ENCODE measurements around the gene HERC2.

DNA sequence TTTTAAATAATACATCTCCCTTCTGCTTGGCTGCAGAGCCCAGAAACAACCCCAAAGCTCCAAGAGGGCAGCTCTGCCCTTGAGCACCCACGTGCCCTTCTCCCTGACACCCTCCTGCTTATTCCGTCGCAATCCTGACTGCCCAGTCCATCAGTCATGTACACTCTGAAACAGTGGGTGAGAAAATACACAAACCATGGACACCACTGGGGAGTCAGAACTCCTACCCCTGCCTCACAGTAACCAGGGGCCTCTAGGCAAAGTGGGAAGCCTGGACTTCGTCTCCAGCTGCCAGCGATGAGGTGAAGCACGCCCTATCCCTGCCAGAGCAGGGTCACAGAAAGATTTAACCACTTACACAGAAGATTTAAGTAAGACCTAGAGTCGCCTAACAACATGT, 40.1 kb downstream of the HERC2 start:
- TF ChIP-seq, protein P1, sequence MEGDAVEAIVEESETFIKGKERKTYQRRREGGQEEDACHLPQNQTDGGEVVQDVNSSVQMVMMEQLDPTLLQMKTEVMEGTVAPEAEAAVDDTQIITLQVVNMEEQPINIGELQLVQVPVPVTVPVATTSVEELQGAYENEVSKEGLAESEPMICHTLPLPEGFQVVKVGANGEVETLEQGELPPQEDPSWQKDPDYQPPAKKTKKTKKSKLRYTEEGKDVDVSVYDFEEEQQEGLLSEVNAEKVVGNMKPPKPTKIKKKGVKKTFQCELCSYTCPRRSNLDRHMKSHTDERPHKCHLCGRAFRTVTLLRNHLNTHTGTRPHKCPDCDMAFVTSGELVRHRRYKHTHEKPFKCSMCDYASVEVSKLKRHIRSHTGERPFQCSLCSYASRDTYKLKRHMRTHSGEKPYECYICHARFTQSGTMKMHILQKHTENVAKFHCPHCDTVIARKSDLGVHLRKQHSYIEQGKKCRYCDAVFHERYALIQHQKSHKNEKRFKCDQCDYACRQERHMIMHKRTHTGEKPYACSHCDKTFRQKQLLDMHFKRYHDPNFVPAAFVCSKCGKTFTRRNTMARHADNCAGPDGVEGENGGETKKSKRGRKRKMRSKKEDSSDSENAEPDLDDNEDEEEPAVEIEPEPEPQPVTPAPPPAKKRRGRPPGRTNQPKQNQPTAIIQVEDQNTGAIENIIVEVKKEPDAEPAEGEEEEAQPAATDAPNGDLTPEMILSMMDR (IDR thresholded peaks at IDR 0.05), result no peak
- no peak for TF ChIP-seq POLR2A (IDR thresholded peaks at IDR 0.05)
- TF ChIP-seq POLR2AphosphoS5 (IDR thresholded peaks at IDR 0.05), result no peak
